Measurements from ENCODE around the gene PRDM12.

GRCh38 chr9:130623466-130623865 lies 40.9 kb upstream of the PRDM12 start:
- TF ChIP-seq, protein P1, sequence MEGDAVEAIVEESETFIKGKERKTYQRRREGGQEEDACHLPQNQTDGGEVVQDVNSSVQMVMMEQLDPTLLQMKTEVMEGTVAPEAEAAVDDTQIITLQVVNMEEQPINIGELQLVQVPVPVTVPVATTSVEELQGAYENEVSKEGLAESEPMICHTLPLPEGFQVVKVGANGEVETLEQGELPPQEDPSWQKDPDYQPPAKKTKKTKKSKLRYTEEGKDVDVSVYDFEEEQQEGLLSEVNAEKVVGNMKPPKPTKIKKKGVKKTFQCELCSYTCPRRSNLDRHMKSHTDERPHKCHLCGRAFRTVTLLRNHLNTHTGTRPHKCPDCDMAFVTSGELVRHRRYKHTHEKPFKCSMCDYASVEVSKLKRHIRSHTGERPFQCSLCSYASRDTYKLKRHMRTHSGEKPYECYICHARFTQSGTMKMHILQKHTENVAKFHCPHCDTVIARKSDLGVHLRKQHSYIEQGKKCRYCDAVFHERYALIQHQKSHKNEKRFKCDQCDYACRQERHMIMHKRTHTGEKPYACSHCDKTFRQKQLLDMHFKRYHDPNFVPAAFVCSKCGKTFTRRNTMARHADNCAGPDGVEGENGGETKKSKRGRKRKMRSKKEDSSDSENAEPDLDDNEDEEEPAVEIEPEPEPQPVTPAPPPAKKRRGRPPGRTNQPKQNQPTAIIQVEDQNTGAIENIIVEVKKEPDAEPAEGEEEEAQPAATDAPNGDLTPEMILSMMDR (IDR thresholded peaks at IDR 0.05; ENCODE audit: low read length): no peak
- TF ChIP-seq EZH2 (IDR thresholded peaks at IDR 0.05; ENCODE audit: borderline replicate concordance, low read length): no peak

Measured in OCI-LY1 (cell line).